ENCODE measurements around the gene FRMD1.
"Not testable (repeated sequence)": the region's sequence is repeated elsewhere in the genome, so short reads cannot be mapped to it uniquely, and the experiment has no call there.

DNA sequence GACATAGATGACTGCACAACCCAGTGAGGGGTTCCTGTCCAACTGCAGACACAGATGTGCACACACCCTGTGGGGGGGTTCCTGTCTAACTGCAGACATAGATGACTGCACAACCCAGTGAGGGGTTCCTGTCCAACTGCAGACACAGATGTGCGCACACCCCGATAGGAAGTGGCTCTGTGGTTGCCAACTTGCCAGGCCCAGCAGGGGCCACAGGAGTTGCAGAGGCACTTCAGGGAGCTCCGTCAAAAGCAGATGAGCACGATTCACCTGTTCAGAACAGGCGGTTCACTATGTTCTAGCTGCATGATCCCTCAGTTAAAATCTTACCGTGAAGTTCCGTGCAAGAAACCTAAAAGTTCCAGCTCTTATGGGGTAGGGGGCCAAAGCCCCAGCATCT lies 1.6 kb downstream of the FRMD1 start:
- TF ChIP-seq DPF2 (IDR thresholded peaks at IDR 0.05); MTA2 (IDR thresholded peaks at IDR 0.05; ENCODE audit: low read depth); CTCF (IDR thresholded peaks at IDR 0.05 in 2 of 3, conservative IDR thresholded peaks at IDR 0.05 in 1 of 3; ENCODE audit: control insufficient read depth in 2 of 3, extremely low read depth in 1 of 3, insufficient read depth in 1 of 3, low read depth in 3 of 3, low read length in 3 of 3); REST (IDR thresholded peaks at IDR 0.05; ENCODE audit: low read depth, low read length); POLR2A (IDR thresholded peaks at IDR 0.05; ENCODE audit: low read depth, low read length); ATF3 (IDR thresholded peaks at IDR 0.05; ENCODE audit: borderline replicate concordance, extremely low read depth, low read depth, low read length): not testable (repeated sequence)
